GM23338 (cell line): ENCODE data around the gene ALKBH4. TPM values are rescaled to one million over a fixed set of nuclear protein-coding genes. Genes with fewer than 3 reads are reported as not detected.
"Not testable (repeated sequence)": the region's sequence is repeated elsewhere in the genome, so short reads cannot be mapped to it uniquely, and the experiment has no call there.

Experiments
- ATAC-seq: fragments of 200-7000 bp; cut with Tn5 transposase; 3 replicates; pipeline ENCODE4 v1.9.1; 2020
- DNase-seq: peaks from one replicate; pipeline ENCODE4 v3.0.0-alpha.2; 2015; ENCODE audit warnings: low spot score
- H2AFZ ChIP-seq: fragments of 200-600 bp; sonication (generic); 2 replicates; pipeline ENCODE4 v1.8.0; 2016; ENCODE audit warnings: antibody characterized with exemption, mild to moderate bottlenecking, moderate library complexity
- H3F3A ChIP-seq: fragments of 200-600 bp; sonication (generic); replicated peaks from 2 replicates; pipeline ENCODE4 v1.8.0; 2017; ENCODE audit warnings: antibody characterized with exemption, mixed run types, low read depth
- H3K27ac ChIP-seq: fragments of 200-600 bp; sonication (generic); 2 replicates; pipeline ENCODE4 v1.6.1; 2016; ENCODE audit warnings: low read depth
- H3K27me3 ChIP-seq: fragments of 200-600 bp; sonication (generic); 2 replicates; pipeline ENCODE4 v1.8.0; 2016; ENCODE audit warnings: mild to moderate bottlenecking, mixed run types, moderate library complexity; ENCODE audit not compliant: insufficient read depth
- H3K36me3 ChIP-seq: fragments of 200-600 bp; sonication (generic); 2 replicates; pipeline ENCODE4 v1.8.0; 2016; ENCODE audit warnings: mild to moderate bottlenecking; ENCODE audit not compliant: insufficient read depth
- H3K4me1 ChIP-seq: fragments of 200-600 bp; sonication (generic); 2 replicates; pipeline ENCODE4 v1.8.0; 2016; ENCODE audit warnings: mild to moderate bottlenecking, moderate library complexity; ENCODE audit not compliant: insufficient read depth
- H3K4me2 ChIP-seq: fragments of 200-600 bp; sonication (generic); 2 replicates; pipeline ENCODE4 v1.7.1; 2017; ENCODE audit warnings: mixed run types
- H3K4me3 ChIP-seq: fragments of 200-600 bp; sonication (generic); 2 replicates; pipeline ENCODE4 v1.6.1; 2016; ENCODE audit warnings: mixed run types
- H3K79me2 ChIP-seq: fragments of 200-600 bp; sonication (generic); replicated peaks from 2 replicates; pipeline ENCODE4 v1.8.0; 2017; ENCODE audit warnings: mild to moderate bottlenecking; ENCODE audit not compliant: insufficient read depth
- H3K9me2 ChIP-seq: fragments of 200-600 bp; sonication (generic); 2 replicates; pipeline ENCODE4 v1.8.0; 2017; ENCODE audit not compliant: insufficient read depth
- H4K20me1 ChIP-seq: fragments of 200-600 bp; sonication (generic); replicated peaks from 2 replicates; pipeline ENCODE4 v1.8.0; 2017; ENCODE audit warnings: mild to moderate bottlenecking; ENCODE audit not compliant: insufficient read depth
- H3K27ac Mint-ChIP-seq: 2 replicates; pipeline ENCODE4 v1.8.0; 2020; ENCODE audit warnings: inconsistent platforms, mild to moderate bottlenecking, moderate library complexity, mixed read lengths
- H3K27me3 Mint-ChIP-seq: 3 replicates; pipeline ENCODE4 v1.8.0; 2022; ENCODE audit warnings: low read depth, mild to moderate bottlenecking, moderate library complexity, mixed read lengths, inconsistent platforms; ENCODE audit not compliant: insufficient read depth, poor library complexity
- H3K36me3 Mint-ChIP-seq: 3 replicates; pipeline ENCODE4 v1.8.0; 2021; ENCODE audit warnings: low read depth, mild to moderate bottlenecking, inconsistent platforms, moderate library complexity, mixed read lengths
- H3K4me1 Mint-ChIP-seq: 3 replicates; pipeline ENCODE4 v1.8.0; 2020; ENCODE audit warnings: mild to moderate bottlenecking, inconsistent platforms, mixed read lengths
- H3K4me3 Mint-ChIP-seq: 3 replicates; pipeline ENCODE4 v1.8.0; 2021; ENCODE audit warnings: moderate library complexity, mild to moderate bottlenecking, inconsistent platforms, mixed read lengths
- H3K9me3 Mint-ChIP-seq: 3 replicates; pipeline ENCODE4 v1.8.0; 2020; ENCODE audit warnings: moderate library complexity, mild to moderate bottlenecking, inconsistent platforms, mixed read lengths
- CTCF ChIP-seq, 2 experiments: fragments of 200-600 bp in 1 of 2; sonication (generic) in 1 of 2; conservative IDR thresholded peaks; 2 replicates each; pipeline versions ENCODE4 v1.5.1 to v1.6.1; 2016 to 2017; ENCODE audit warnings: antibody characterized with exemption in 2 of 2, low read depth in 2 of 2, mild to moderate bottlenecking in 2 of 2, moderate library complexity in 1 of 2
- ETS1 ChIP-seq: IDR thresholded peaks from 2 replicates; pipeline ENCODE4 v1.6.1; 2016; ENCODE audit warnings: antibody characterized with exemption
- POLR2AphosphoS5 ChIP-seq: IDR thresholded peaks from 2 replicates; pipeline ENCODE4 v1.6.1; 2016; ENCODE audit warnings: antibody characterized with exemption, low read depth
- polyA plus RNA-seq: library from polyadenylated mRNA; unstranded; fragments of >200 nt; fragmentation: Nextera tagmentation; extraction: Ambion mirVana; gene quantifications from 2 replicates; pipeline ENCODE4 v1.2.1, GENCODE V29; 2016
- total RNA-seq: library from RNA; depleted of rRNA; stranded (reverse); fragments of >200 nt; shearing (Covaris generic); gene quantifications from 2 replicates; pipeline ENCODE4 v1.2.3, GENCODE V29; 2014

The ALKBH4 gene
- total and polyA plus RNA-seq, 2 experiments from 2014 or later, result 17.7 to 45.0 TPM

- not testable (repeated sequence) for H3K4me3 ChIP-seq, H3K36me3 Mint-ChIP-seq, H3K4me1 ChIP-seq, H3K4me2 ChIP-seq, H3K79me2 ChIP-seq, H4K20me1 ChIP-seq, H3K27me3 Mint-ChIP-seq, H3K27ac ChIP-seq, H3K27me3 ChIP-seq, DNase-seq, H2AFZ ChIP-seq, H3K9me2 ChIP-seq, H3K27ac Mint-ChIP-seq, H3K36me3 ChIP-seq, H3F3A ChIP-seq, H3K9me3 Mint-ChIP-seq, H3K4me1 Mint-ChIP-seq
- peak overlapping the region; percentile 48; the same call in 1 of the 3 replicates for H3K4me3 Mint-ChIP-seq
- TF ChIP-seq CTCF (conservative IDR thresholded peaks at IDR 0.05; ENCODE audit: low read depth in 2 of 2), result peak; percentile 55 to 67
- peak; percentile 21 for ATAC-seq
These were observed 15.4 kb upstream of the ALKBH4 start for GRCh38 chr7:102479982-102480637.

- ATAC-seq, result peak; percentile 47
- not testable (repeated sequence) for H3K4me1 ChIP-seq, DNase-seq, H3K27me3 Mint-ChIP-seq, H3K27ac ChIP-seq, H3K27me3 ChIP-seq, H4K20me1 ChIP-seq, H3K4me2 ChIP-seq, H3K9me3 Mint-ChIP-seq, H3K36me3 ChIP-seq, H3K4me3 ChIP-seq, H3K27ac Mint-ChIP-seq, H3K4me3 Mint-ChIP-seq, H3F3A ChIP-seq, H3K79me2 ChIP-seq, H3K9me2 ChIP-seq, H2AFZ ChIP-seq, H3K4me1 Mint-ChIP-seq, H3K36me3 Mint-ChIP-seq
These were observed 14.5 kb upstream of the ALKBH4 start for GRCh38 chr7:102479209-102479584.

- ATAC-seq (peak; percentile 88), DNase-seq (peak; percentile 75)
- TF ChIP-seq CTCF (conservative IDR thresholded peaks at IDR 0.05; ENCODE audit: low read depth in 2 of 2) (peak; percentile 30 to 59; a peak in 2 of 4 replicates), POLR2AphosphoS5 (0 out of 2 replicates have a peak, but pooled peaks have one; percentile 34), ETS1 (peak; percentile 43; the same call in 1 of the 2 replicates)
- not testable (repeated sequence) for H3F3A ChIP-seq, H3K79me2 ChIP-seq, H3K4me1 ChIP-seq, H3K4me2 ChIP-seq, H3K27me3 ChIP-seq, H3K4me1 Mint-ChIP-seq, H3K36me3 ChIP-seq, H3K27me3 Mint-ChIP-seq, H3K9me2 ChIP-seq, H3K36me3 Mint-ChIP-seq, H3K9me3 Mint-ChIP-seq, H2AFZ ChIP-seq, H3K27ac ChIP-seq, H4K20me1 ChIP-seq
- Mint-ChIP-seq H3K27ac (peak within 1 kb of the TSS; percentile 83; the same call in 1 of the 2 replicates), H3K4me3 (peak within 1 kb of the TSS; percentile 85)
- H3K4me3 ChIP-seq, result peak within 1 kb of the TSS; percentile 51; the same call in 1 of the 2 replicates
These were observed 13.9 kb upstream of the ALKBH4 start, which contains the start of gene POLR2J for GRCh38 chr7:102478314-102479208. TSS of gene POLR2J (minus strand) at chr7:102478922. CDS start at chr7:102478860, 62 bp downstream.

- H3K79me2 ChIP-seq, H3K27me3 ChIP-seq, H3K4me3 ChIP-seq, H3F3A ChIP-seq, ATAC-seq, H3K36me3 ChIP-seq, H4K20me1 ChIP-seq, H2AFZ ChIP-seq, H3K27ac Mint-ChIP-seq, H3K4me1 Mint-ChIP-seq, H3K27ac ChIP-seq, H3K9me3 Mint-ChIP-seq, DNase-seq, H3K4me3 Mint-ChIP-seq, H3K4me1 ChIP-seq, H3K4me2 ChIP-seq, H3K9me2 ChIP-seq: not testable (repeated sequence)
- Mint-ChIP-seq H3K27me3 (peaks cover 13% of the 10 kb centered on the region), H3K36me3 (peaks cover 13% of the 10 kb centered on the region; the same call in 2 of the 3 replicates)
These were observed 10.2 kb upstream of the ALKBH4 start for GRCh38 chr7:102474736-102475435.
